Measurements from ENCODE around the gene HLA-DQA2. TPM values are rescaled to one million over a fixed set of nuclear protein-coding genes. Genes with fewer than 3 reads are reported as not detected.
"Not testable (repeated sequence)": the region's sequence is repeated elsewhere in the genome, so short reads cannot be mapped to it uniquely, and the experiment has no call there.

Gene HLA-DQA2
- total RNA-seq, 2 donors from 2014 or later, result 0.17 to 0.77 TPM

DNA sequence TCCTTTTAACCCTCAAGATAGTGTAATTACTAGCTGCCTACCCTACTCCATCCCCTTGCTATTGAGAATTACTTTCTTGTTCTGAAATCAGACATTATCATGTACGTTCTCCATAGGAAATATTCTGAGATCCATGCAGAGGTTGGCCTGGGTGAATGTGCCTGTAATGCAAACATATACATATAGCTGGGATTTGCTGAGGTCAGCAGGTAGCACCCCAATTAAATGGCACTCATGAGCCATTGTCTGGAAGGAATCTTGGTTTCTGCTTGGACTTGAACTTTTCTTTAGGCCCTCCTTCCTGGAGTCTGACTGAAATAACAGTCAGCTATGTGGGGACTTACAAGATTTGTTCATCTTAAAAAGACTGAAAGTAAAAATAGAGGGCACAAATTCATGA is 18.5 kb downstream of the HLA-DQA2 start:
- Mint-ChIP-seq H3K36me3 (ENCODE audit: low read depth) (no peaks in the 10 kb centered on the region), H3K27ac (no peak overlapping the region), H3K9me3 (no peaks in the 10 kb centered on the region), H3K27me3 (peaks cover 36% of the 10 kb centered on the region), H3K4me1 (no peaks in the 10 kb centered on the region), H3K4me3 (no peak overlapping the region)
- no peak for ATAC-seq (replicated peaks)

GRCh38 chr6:32761072-32761471 is 19.9 kb downstream of the HLA-DQA2 start:
- Mint-ChIP-seq H3K4me1 (no peaks in the 10 kb centered on the region), H3K27ac (no peak overlapping the region), H3K4me3 (peak overlapping the region; percentile 28), H3K9me3 (no peaks in the 10 kb centered on the region), H3K36me3 (ENCODE audit: low read depth) (no peaks in the 10 kb centered on the region), H3K27me3 (peaks cover 35% of the 10 kb centered on the region)
- peak; percentile 44 for ATAC-seq (replicated peaks)

- Mint-ChIP-seq H3K36me3 (ENCODE audit: low read depth) (no peaks in the 10 kb centered on the region), H3K9me3 (no peaks in the 10 kb centered on the region), H3K27me3 (peaks cover 38% of the 10 kb centered on the region), H3K27ac (no peak overlapping the region), H3K4me1 (no peaks in the 10 kb centered on the region), H3K4me3 (no peak overlapping the region)
- ATAC-seq (replicated peaks), result no peak
These were observed 20.4 kb downstream of the HLA-DQA2 start for GRCh38 chr6:32761548-32761947.

DNA sequence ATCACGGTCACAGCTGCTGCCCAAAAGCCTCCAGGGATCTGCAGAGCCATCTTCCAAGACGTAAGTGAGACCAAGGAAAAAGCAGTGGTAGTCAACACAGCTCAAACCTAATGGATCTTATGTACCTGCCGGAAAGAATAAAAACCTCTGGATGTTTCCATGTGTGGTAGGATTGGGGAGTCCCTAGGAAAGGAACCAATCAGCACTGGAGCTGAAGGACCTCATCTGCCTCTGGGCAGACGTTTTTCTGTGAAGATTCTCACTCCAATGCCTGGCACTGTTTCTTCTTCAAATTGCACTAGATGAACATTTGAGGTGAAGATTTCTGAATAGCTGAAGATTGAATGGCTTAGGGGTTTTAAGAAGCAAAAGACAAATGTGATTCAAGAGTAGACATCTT is 22.2 kb downstream of the HLA-DQA2 start, which contains the start of gene HLA-DQB2:
TSS of gene HLA-DQB2 (minus strand) at position 112 of the 400 bp plus-strand sequence. CDS start at position 50, 62 bp downstream.
- H3K4me1 Mint-ChIP-seq, result no peaks in the 10 kb centered on the region
- H3K27ac Mint-ChIP-seq, result no peak within 1 kb of the TSS
- H3K9me3 Mint-ChIP-seq, result no peaks in the 10 kb centered on the region
- no peak for ATAC-seq (replicated peaks)
- peaks cover 44% of the 10 kb centered on the region for H3K27me3 Mint-ChIP-seq
- no peak within 1 kb of the TSS for H3K4me3 Mint-ChIP-seq
- no peaks in the 10 kb centered on the region for H3K36me3 Mint-ChIP-seq (ENCODE audit: low read depth)

DNA sequence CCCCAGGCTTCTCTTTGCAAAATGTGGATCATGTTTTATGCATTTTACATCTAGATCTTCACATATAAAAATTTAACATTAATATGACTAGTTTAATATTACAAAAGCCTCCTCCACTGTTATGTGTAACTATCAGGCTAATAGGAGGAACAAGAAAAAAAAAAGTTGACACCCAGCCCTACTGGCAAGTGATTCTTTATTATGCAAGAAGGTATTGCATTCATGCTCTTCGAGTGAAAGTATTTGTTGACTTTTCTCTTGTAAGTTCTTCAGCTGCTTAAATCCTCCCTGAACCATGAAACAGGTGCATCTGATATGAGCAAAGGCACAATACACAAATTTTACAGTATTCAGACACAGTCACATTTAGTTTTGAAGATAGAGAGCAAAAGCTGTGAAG is 22.9 kb downstream of the HLA-DQA2 start:
- no peaks in the 10 kb centered on the region for H3K9me3 Mint-ChIP-seq
- no peak overlapping the region for H3K4me3 Mint-ChIP-seq
- no peak overlapping the region for H3K27ac Mint-ChIP-seq
- no peaks in the 10 kb centered on the region for H3K36me3 Mint-ChIP-seq (ENCODE audit: low read depth)
- peaks cover 49% of the 10 kb centered on the region for H3K27me3 Mint-ChIP-seq
- no peaks in the 10 kb centered on the region for H3K4me1 Mint-ChIP-seq
- ATAC-seq (replicated peaks), result no peak

DNA sequence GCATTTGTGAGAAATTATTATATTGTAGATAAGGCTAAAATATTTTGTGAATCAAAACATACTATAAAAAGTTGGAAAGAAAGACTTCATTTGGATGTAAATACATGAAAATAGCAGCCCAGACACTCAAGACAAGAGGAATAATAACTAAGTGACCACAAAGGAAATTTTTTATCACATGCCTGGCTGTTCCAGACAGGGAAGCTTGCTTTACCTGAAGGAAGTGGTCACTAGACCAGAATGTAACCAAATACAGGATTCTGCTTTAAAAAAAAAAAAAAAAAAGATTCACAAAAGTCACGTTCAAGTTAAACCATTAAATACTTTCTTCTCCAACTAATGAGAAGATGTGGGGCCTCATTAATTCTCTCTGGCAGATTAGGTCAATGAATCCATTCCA is 31.5 kb downstream of the HLA-DQA2 start:
- no peak overlapping the region for H3K4me3 Mint-ChIP-seq
- no peaks in the 10 kb centered on the region for H3K36me3 Mint-ChIP-seq (ENCODE audit: low read depth)
- no peaks in the 10 kb centered on the region for H3K9me3 Mint-ChIP-seq
- ATAC-seq (replicated peaks), result no peak
- H3K27me3 Mint-ChIP-seq, result peaks cover 38% of the 10 kb centered on the region
- H3K4me1 Mint-ChIP-seq, result no peaks in the 10 kb centered on the region
- H3K27ac Mint-ChIP-seq, result no peak overlapping the region

DNA sequence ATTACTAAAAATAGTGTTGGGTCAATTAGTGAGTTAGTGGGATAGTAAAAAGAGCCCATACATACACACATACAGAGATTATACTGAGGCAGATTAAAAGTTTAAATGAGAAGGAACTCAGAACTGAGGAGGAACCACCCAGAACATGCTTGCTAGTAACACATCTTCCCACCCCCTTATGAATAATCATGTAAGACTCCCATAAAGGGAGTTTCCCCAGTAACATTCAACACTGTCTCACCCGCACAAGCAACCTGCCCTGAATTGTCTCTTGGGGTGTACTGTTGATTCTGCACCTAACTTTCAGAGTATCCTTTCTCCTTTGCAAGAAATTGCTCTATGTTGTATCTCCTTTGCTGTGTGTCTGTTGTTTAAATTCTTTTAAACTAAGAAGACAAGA is 33.2 kb downstream of the HLA-DQA2 start:
- Mint-ChIP-seq H3K27ac (no peak overlapping the region), H3K27me3 (peaks cover 31% of the 10 kb centered on the region), H3K9me3 (no peaks in the 10 kb centered on the region), H3K4me3 (no peak overlapping the region), H3K4me1 (no peaks in the 10 kb centered on the region), H3K36me3 (ENCODE audit: low read depth) (no peaks in the 10 kb centered on the region)
- ATAC-seq (replicated peaks), result peak; percentile 38

- H3K9me3 Mint-ChIP-seq, result no peaks in the 10 kb centered on the region
- H3K4me3 Mint-ChIP-seq, result no peak overlapping the region
- no peaks in the 10 kb centered on the region for H3K36me3 Mint-ChIP-seq (ENCODE audit: low read depth)
- no peak overlapping the region for H3K27ac Mint-ChIP-seq
- H3K4me1 Mint-ChIP-seq, result no peaks in the 10 kb centered on the region
- H3K27me3 Mint-ChIP-seq, result peaks cover 25% of the 10 kb centered on the region
- no peak for ATAC-seq (replicated peaks)
These were observed 33.9 kb downstream of the HLA-DQA2 start for GRCh38 chr6:32775071-32775470.

- H3K4me1 Mint-ChIP-seq, result no peaks in the 10 kb centered on the region
- no peak for ATAC-seq (replicated peaks)
- no peaks in the 10 kb centered on the region for H3K36me3 Mint-ChIP-seq (ENCODE audit: low read depth)
- H3K9me3 Mint-ChIP-seq, result peaks cover 3% of the 10 kb centered on the region
- no peak overlapping the region for H3K27ac Mint-ChIP-seq
- peaks cover 25% of the 10 kb centered on the region for H3K27me3 Mint-ChIP-seq
- no peak overlapping the region for H3K4me3 Mint-ChIP-seq
These were observed 37.8 kb downstream of the HLA-DQA2 start for GRCh38 chr6:32779036-32779435.

DNA sequence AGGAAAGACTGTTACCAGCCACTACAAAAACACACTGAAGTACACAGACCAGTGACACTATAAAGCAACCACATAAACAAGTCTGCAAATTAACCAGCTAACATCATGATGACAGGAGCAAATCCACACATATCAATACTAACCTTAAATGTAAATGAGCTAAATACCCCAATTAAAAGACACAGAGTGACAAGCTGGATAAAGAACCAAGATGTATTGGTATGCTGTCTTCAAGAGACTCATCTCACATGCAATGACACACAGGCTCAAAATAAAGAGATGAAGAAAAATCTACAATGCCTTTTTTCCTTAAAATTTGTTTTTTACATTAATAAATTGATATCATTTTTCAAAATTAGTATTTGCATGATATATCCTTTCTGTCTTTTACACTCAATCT is 41.7 kb downstream of the HLA-DQA2 start:
- not testable (repeated sequence) for H3K4me3 Mint-ChIP-seq; H3K4me1 Mint-ChIP-seq; H3K9me3 Mint-ChIP-seq; H3K27ac Mint-ChIP-seq; H3K36me3 Mint-ChIP-seq (ENCODE audit: low read depth); ATAC-seq (replicated peaks)
- H3K27me3 Mint-ChIP-seq, result peaks cover 40% of the 10 kb centered on the region

- no peaks in the 10 kb centered on the region for H3K36me3 Mint-ChIP-seq (ENCODE audit: low read depth)
- H3K4me1 Mint-ChIP-seq, result no peaks in the 10 kb centered on the region
- H3K4me3 Mint-ChIP-seq, result no peak overlapping the region
- no peak overlapping the region for H3K27ac Mint-ChIP-seq
- H3K27me3 Mint-ChIP-seq, result peaks cover 49% of the 10 kb centered on the region
- ATAC-seq (replicated peaks), result peak; percentile 69
- peaks cover 3% of the 10 kb centered on the region for H3K9me3 Mint-ChIP-seq
These were observed 44.8 kb downstream of the HLA-DQA2 start for GRCh38 chr6:32785781-32786533.

DNA sequence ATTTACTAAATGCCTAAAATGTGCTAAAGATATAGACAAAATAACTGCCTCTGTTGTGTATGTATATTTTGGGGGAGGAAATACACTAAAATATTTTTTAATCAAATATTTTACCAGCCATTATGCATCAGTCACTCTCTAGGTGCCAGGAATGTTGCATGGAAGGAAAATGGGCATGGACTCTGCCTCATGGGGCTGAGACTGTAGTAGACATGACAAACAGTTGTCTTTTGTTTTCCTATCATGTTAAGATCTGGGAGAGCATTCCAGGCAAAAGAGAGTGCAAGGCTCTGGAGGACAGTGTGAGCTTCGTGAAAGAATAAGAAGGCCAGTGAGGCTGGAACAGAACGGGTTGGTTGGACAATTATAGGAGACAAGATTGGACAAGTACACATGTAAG is 49.1 kb downstream of the HLA-DQA2 start:
- no peak for ATAC-seq (replicated peaks)
- Mint-ChIP-seq H3K27me3 (peaks cover 66% of the 10 kb centered on the region), H3K9me3 (no peaks in the 10 kb centered on the region), H3K4me3 (no peak overlapping the region), H3K4me1 (no peaks in the 10 kb centered on the region), H3K36me3 (ENCODE audit: low read depth) (no peaks in the 10 kb centered on the region), H3K27ac (no peak overlapping the region)

DNA sequence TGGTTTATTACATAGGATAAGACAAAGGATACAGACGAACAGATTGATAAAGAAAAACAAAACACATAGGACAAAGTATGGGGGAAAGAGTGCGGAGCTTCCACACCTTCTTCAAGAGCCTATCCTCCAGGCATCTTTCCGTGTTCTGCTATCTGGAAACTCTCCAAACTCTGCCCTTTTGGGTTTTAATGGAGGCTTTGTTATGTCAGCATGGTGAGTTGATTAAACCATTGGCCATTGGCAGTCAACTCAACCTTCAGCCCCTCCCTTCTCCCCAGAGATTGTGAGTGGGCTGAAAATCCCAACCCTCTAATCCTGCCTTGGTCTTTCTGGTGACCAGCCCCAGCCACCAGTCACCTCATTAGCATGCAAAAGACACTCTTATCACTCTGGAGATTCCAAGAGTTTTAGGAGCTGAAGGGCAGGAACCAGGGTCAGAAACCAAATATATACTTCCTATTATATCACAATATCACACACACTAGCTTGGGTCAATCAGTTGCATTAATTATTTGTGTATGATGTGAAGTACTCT is 51.8 kb downstream of the HLA-DQA2 start:
- H3K36me3 Mint-ChIP-seq (ENCODE audit: low read depth), result no peaks in the 10 kb centered on the region
- no peak overlapping the region for H3K4me3 Mint-ChIP-seq
- H3K27me3 Mint-ChIP-seq, result peaks cover 51% of the 10 kb centered on the region
- no peak for ATAC-seq (replicated peaks)
- no peaks in the 10 kb centered on the region for H3K9me3 Mint-ChIP-seq
- H3K4me1 Mint-ChIP-seq, result no peaks in the 10 kb centered on the region
- no peak overlapping the region for H3K27ac Mint-ChIP-seq

- Mint-ChIP-seq H3K27me3 (peaks cover 53% of the 10 kb centered on the region), H3K4me1 (no peaks in the 10 kb centered on the region), H3K4me3 (no peak overlapping the region), H3K9me3 (peaks cover 6% of the 10 kb centered on the region), H3K36me3 (ENCODE audit: low read depth) (no peaks in the 10 kb centered on the region), H3K27ac (no peak overlapping the region)
- no peak for ATAC-seq (replicated peaks)
These were observed 53.3 kb downstream of the HLA-DQA2 start for GRCh38 chr6:32794510-32794909.

Measured in activated T-helper 17 cell treated with anti-CD3 and anti-CD28 coated beads, Interleukin-2, amount 50 U/mL, for 72 hours (primary cell).